Endothelial cell of umbilical vein (primary cell): ENCODE results near the gene RIPOR3. TPM values are rescaled to one million over a fixed set of nuclear protein-coding genes. Genes with fewer than 3 reads are reported as not detected.

ENCODE experiments used
- BruUV-seq: library from RNA; stranded (reverse); fragments of 400-500 nt; replicated peaks from 2 replicates; lab custom pipeline; 2021; lab: Mats Ljungman, UMichigan
- CTCF ChIA-PET: fragments of 300-600, 350-600 bp; sonication (Branson Sonifier 250); formaldehyde crosslinking; loops from one replicate; lab custom pipeline; 2021; ENCODE audit warnings: antibody characterized with exemption, inconsistent platforms; lab: Charles Lee
- POLR2A ChIA-PET: fragments of 300-600, 350-600 bp; sonication (Branson Sonifier 250); formaldehyde crosslinking; loops from one replicate; lab custom pipeline; 2021; ENCODE audit warnings: antibody characterized with exemption, inconsistent platforms; lab: Charles Lee
- DNase-seq: peaks from one replicate; pipeline ENCODE4 v3.0.0-alpha.2; 2011; ENCODE audit warnings: low read depth, low spot score
- FAIRE-seq: peaks from 2 replicates; lab custom pipeline; 2011; peaks lifted over from hg19 to GRCh38; lab: Jason Lieb, UNC
- H2AFZ ChIP-seq: 2 replicates; pipeline ENCODE4 v1.6.0; 2012; ENCODE audit warnings: low read depth, low read length, control low read depth, inconsistent platforms
- H3K27ac ChIP-seq: 2 replicates; pipeline ENCODE4 v1.5.1; 2011; ENCODE audit warnings: low read depth, mild to moderate bottlenecking, control low read depth, low read length, moderate library complexity; ENCODE audit not compliant: insufficient read depth
- H3K27me3 ChIP-seq, 2 experiments: 2 replicates each; pipeline versions ENCODE4 v1.6.0 to v1.6.1; 2011; ENCODE audit warnings: low read length in 2 of 2, mixed read lengths in 1 of 2; ENCODE audit not compliant: control insufficient read depth in 2 of 2, insufficient read depth in 2 of 2
- H3K36me3 ChIP-seq, 2 experiments: 2 replicates in 1 of 2; 3 replicates in 1 of 2; pipeline ENCODE4 v1.5.1; 2011; ENCODE audit warnings: low read length in 2 of 2, mild to moderate bottlenecking in 1 of 2, moderate library complexity in 1 of 2; ENCODE audit not compliant: control insufficient read depth in 2 of 2, insufficient read depth in 2 of 2; ENCODE audit errors: extremely low read depth in 1 of 2
- H3K4me1 ChIP-seq: 3 replicates; pipeline ENCODE4 v1.5.1; 2011; ENCODE audit warnings: mild to moderate bottlenecking, low read length; ENCODE audit not compliant: control insufficient read depth, insufficient read depth; ENCODE audit errors: extremely low read depth
- H3K4me2 ChIP-seq: 2 replicates; pipeline ENCODE4 v1.6.1; 2011; ENCODE audit warnings: low read length, control low read depth, mixed read lengths; ENCODE audit not compliant: insufficient read depth
- H3K4me3 ChIP-seq, 3 experiments: fragments of 200-600 bp in 1 of 3; sonication (generic), shearing (Covaris generic) in 1 of 3; replicated peaks in 1 of 3; 2 replicates each; pipeline ENCODE4 v1.5.1; 2011 to 2016; ENCODE audit warnings: control low read depth in 3 of 3, low read length in 3 of 3, mild to moderate bottlenecking in 2 of 3, inconsistent platforms in 1 of 3, low read depth in 1 of 3, moderate library complexity in 1 of 3; ENCODE audit not compliant: insufficient read depth in 1 of 3
- H3K79me2 ChIP-seq: 2 replicates; pipeline ENCODE4 v1.6.0; 2012; ENCODE audit warnings: low read length, inconsistent platforms; ENCODE audit not compliant: control insufficient read depth, insufficient read depth
- H3K9ac ChIP-seq: replicated peaks from 2 replicates; pipeline ENCODE3; 2011; ENCODE audit warnings: low read length, control low read depth; ENCODE audit not compliant: insufficient read depth; ENCODE audit errors: extremely low read depth
- H3K9me1 ChIP-seq: replicated peaks from 3 replicates; pipeline ENCODE4 v1.6.0; 2011; ENCODE audit warnings: mild to moderate bottlenecking, low read length; ENCODE audit not compliant: control insufficient read depth, insufficient read depth; ENCODE audit errors: extremely low read depth
- H3K9me3 ChIP-seq: replicated peaks from 2 replicates; pipeline ENCODE4 v1.5.1; 2012; ENCODE audit warnings: low read length, inconsistent platforms; ENCODE audit not compliant: control insufficient read depth, insufficient read depth
- H4K20me1 ChIP-seq: replicated peaks from 2 replicates; pipeline ENCODE3; 2011; ENCODE audit warnings: mild to moderate bottlenecking, low read length; ENCODE audit not compliant: control insufficient read depth, insufficient read depth; ENCODE audit errors: extremely low read depth
- CTCF ChIP-seq, 2 donors: IDR thresholded peaks; 1 replicate in 1 of 2; 2 replicates in 1 of 2; pipeline ENCODE4 v1.5.1; 2011; ENCODE audit warnings: low read length in 2 of 2, mild to moderate bottlenecking in 2 of 2, moderate library complexity in 2 of 2, control low read depth in 1 of 2, inconsistent platforms in 1 of 2, low read depth in 1 of 2; ENCODE audit not compliant: insufficient read depth in 1 of 2; ENCODE audit errors: extremely low read depth in 1 of 2
- EZH2 ChIP-seq: IDR thresholded peaks from 2 replicates; pipeline ENCODE4 v1.6.1; 2012; ENCODE audit warnings: borderline replicate concordance, low read depth, mild to moderate bottlenecking, moderate library complexity, low read length, inconsistent platforms; ENCODE audit not compliant: severe bottlenecking
- FOS ChIP-seq: IDR thresholded peaks from 2 replicates; pipeline ENCODE4 v1.6.1; 2011; ENCODE audit warnings: mild to moderate bottlenecking, low read length, moderate library complexity, borderline replicate concordance; ENCODE audit not compliant: insufficient read depth
- GATA2 ChIP-seq: IDR thresholded peaks from 2 replicates; pipeline ENCODE4 v1.7.0; 2011; ENCODE audit warnings: low read depth, mild to moderate bottlenecking, moderate library complexity, mixed read lengths, low read length; ENCODE audit not compliant: insufficient read length, insufficient read depth
- JUN ChIP-seq: IDR thresholded peaks from 2 replicates; pipeline ENCODE4 v1.6.1; 2011; ENCODE audit warnings: borderline replicate concordance, low read depth; ENCODE audit not compliant: insufficient read length, insufficient read depth
- MYC ChIP-seq: IDR thresholded peaks from one replicate; pipeline ENCODE4 v1.6.1; 2011; ENCODE audit warnings: mild to moderate bottlenecking, low read depth, low read length
- POLR2A ChIP-seq: IDR thresholded peaks from 2 replicates; pipeline ENCODE4 v1.6.1; 2012; ENCODE audit warnings: low read depth, mild to moderate bottlenecking, control low read depth, low read length
- POLR2AphosphoS5 ChIP-seq: IDR thresholded peaks from 2 replicates; pipeline ENCODE4 v1.6.1; 2012; ENCODE audit warnings: low read depth, mild to moderate bottlenecking, control low read depth, low read length, moderate library complexity; ENCODE audit not compliant: insufficient read depth
- dilution Hi-C: fragments of 300-500 bp; cut with MboI; formaldehyde crosslinking; loops from one replicate; pipeline ENCODE4 v1.15.0; 2019; ENCODE audit warnings: low sequenced_read_pairs; ENCODE audit not compliant: extremely low pct_ligation_motif_present
- intact Hi-C: fragments of 100-400 bp; cut with micrococcal nuclease; formaldehyde crosslinking; loops from one replicate; pipeline ENCODE4 v1.10.0; 2022
- polyA plus RNA-seq, 4 experiments: library from polyadenylated mRNA; depleted of rRNA in 3 of 4; stranded (reverse) in 3 of 4; unstranded in 1 of 4; fragments of >200 nt; gene quantifications; 2 replicates each; pipeline versions ENCODE4 v1.2.1 to v1.2.3, GENCODE V29; 2011 to 2012; ENCODE audit warnings: missing spikeins in 1 of 4
- total RNA-seq: library from RNA; stranded (reverse); gene quantifications from 2 replicates; pipeline ENCODE4 v1.2.3, GENCODE V29; 2021
- TF ChIP-seq, protein P1 (sequence below): IDR thresholded peaks from 2 replicates; pipeline ENCODE4 v1.6.1; 2011; ENCODE audit not compliant: insufficient read depth, insufficient read length

RIPOR3 gene
- total and polyA plus RNA-seq, 2 donors (not counting 3 experiments of a cell fraction or from before 2014, with no cell fraction given) = not detected

- Histone ChIP-seq H3K4me2 (no peak overlapping the region), H3K9ac (no peak overlapping the region), H3K36me3 (no peaks in the 10 kb centered on the region), H3K9me3 (no peaks in the 10 kb centered on the region), H3K4me1 (no peaks in the 10 kb centered on the region), H3K27ac (no peak overlapping the region), H3K4me3 (no peak overlapping the region), H4K20me1 (no peaks in the 10 kb centered on the region), H3K79me2 (no peaks in the 10 kb centered on the region), H2AFZ (no peak overlapping the region), H3K9me1 (no peaks in the 10 kb centered on the region), H3K27me3 (no peaks in the 10 kb centered on the region)
- intact Hi-C loops (no loop called here), dilution Hi-C loops (no loop called here)
- BruUV-seq = no TSS peak
- ChIA-PET CTCF (interaction anchor here (0.8 to 10.2 kb wide), 5 partner anchors 9 to 161 kb away, joined by 3 to 181 read pairs (median 4); no protein-coding TSS in a partner anchor), POLR2A (no interaction called here)
- no peak for DNase-seq
- TF ChIP-seq, protein P1, sequence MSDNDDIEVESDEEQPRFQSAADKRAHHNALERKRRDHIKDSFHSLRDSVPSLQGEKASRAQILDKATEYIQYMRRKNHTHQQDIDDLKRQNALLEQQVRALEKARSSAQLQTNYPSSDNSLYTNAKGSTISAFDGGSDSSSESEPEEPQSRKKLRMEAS = no peak
- TF ChIP-seq EZH2 = no peak
- no peak for TF ChIP-seq POLR2AphosphoS5
- no peak for TF ChIP-seq FOS
- TF ChIP-seq GATA2 = no peak
- no peak for TF ChIP-seq JUN
- no peak for TF ChIP-seq MYC
- TF ChIP-seq POLR2A = no peak
- no peak for TF ChIP-seq CTCF (IDR thresholded peaks at IDR 0.05; ENCODE audit: extremely low read depth in 1 of 2, insufficient read depth in 1 of 2, low read depth in 1 of 2, low read length in 2 of 2)
- FAIRE-seq = no peak
These were observed 58.6 kb downstream of the RIPOR3 start for GRCh38 chr20:50632701-50633100.
